Measurements from ENCODE around the gene RFFL. TPM values are rescaled to one million over a fixed set of nuclear protein-coding genes. Genes with fewer than 3 reads are reported as not detected.

The RFFL gene
- total and polyA plus RNA-seq, 9 of the 15 experiments (the other 6 are each of a cell fraction or from before 2014, with no cell fraction given) = 3.4 to 18.1 (median 12.8) TPM

GRCh38 chr17:35076874-35077273 lies 13.4 kb upstream of the RFFL start:
- no peak overlapping the region for H3K4me3 ChIP-seq
- no peaks in the 10 kb centered on the region for H3K9me3 ChIP-seq (replicated peaks; ENCODE audit: control insufficient read depth, insufficient read depth, low read depth, low read length)
- CTCF ChIA-PET (ENCODE audit: low intra/inter-chr PET ratio) = no interaction called here
- H3K36me3 ChIP-seq (ENCODE audit: control insufficient read depth, insufficient read depth, low read length) = no peaks in the 10 kb centered on the region
- H3K9ac ChIP-seq (ENCODE audit: insufficient read depth in 1 of 2, low read depth in 2 of 2, low read length in 2 of 2) = no peak overlapping the region
- H3K4me2 ChIP-seq (ENCODE audit: insufficient read depth, low read length) = no peak overlapping the region
- TF ChIP-seq JUNB (CRISPR knock-in tag; conservative IDR thresholded peaks at IDR 0.05) (no peak), PPARD (CRISPR knock-in tag; IDR thresholded peaks at IDR 0.05) (no peak), CEBPZ (IDR thresholded peaks at IDR 0.05; ENCODE audit: borderline replicate concordance, low read depth, low read length) (no peak), FUS (optimal IDR thresholded peaks at IDR 0.05; ENCODE audit: low read depth, low read length) (no peak)
- POLR2A ChIA-PET = interaction anchor here (0.7 to 1.4 kb wide), 4 partner anchors 9 to 23 kb away, joined by 3 to 6 read pairs (median 3); partner anchors contain the start of gene RFFL
- H3K27me3 ChIP-seq (ENCODE audit: control insufficient read depth in 2 of 2, insufficient read depth in 2 of 2, low read length in 2 of 2) = no peaks in the 10 kb centered on the region
- intact Hi-C loops (cut with micrococcal nuclease) = no loop called here
- in situ Hi-C loops (cut with MboI) = no loop called here
- peaks cover 8% of the 10 kb centered on the region; the same call in 1 of the 2 replicates for H4K20me1 ChIP-seq (replicated peaks; ENCODE audit: control insufficient read depth, insufficient read depth, low read length)
- ATAC-seq = no peak
- no peak for FAIRE-seq
- no TSS peak for BruUV-seq (replicated peaks)
- WGBS (ENCODE audit: insufficient coverage, low coverage, missing lambda C conversion rate) = 57% methylated on average over 1 of the region's 1 CpG
- no peak for DNase-seq (ENCODE audit: extremely low read depth in 1 of 4, low spot score in 3 of 4)
- no peak overlapping the region for H2AFZ ChIP-seq (ENCODE audit: low read depth, low read length)
- H3K27ac ChIP-seq (ENCODE audit: extremely low read depth, low read depth, low read length) = no peak overlapping the region
- H3K79me2 ChIP-seq (ENCODE audit: control insufficient read depth, insufficient read depth, low read length) = peaks cover 20% of the 10 kb centered on the region; the same call in 2 of the 3 replicates
- peaks cover 0 to 15% of the 10 kb centered on the region in 2 experiments; a peak in 2 of 5 replicates for H3K4me1 ChIP-seq (replicated peaks in 1 of 2; ENCODE audit: control insufficient read depth in 2 of 2, insufficient read depth in 2 of 2, low read length in 2 of 2)
- no peaks in the 10 kb centered on the region for H3K9me1 ChIP-seq (ENCODE audit: control insufficient read depth, insufficient read depth, low read length)

Data from K562 (cell line).